ENCODE measurements around the gene GPC5.

Gene GPC5

GRCh38 chr13:91714855-91715254, 316.4 kb downstream of the GPC5 start:
- H2AFZ ChIP-seq (ENCODE audit: low read depth, low read length, severe bottlenecking) = no peak overlapping the region
- no peaks in the 10 kb centered on the region for H4K20me1 ChIP-seq (ENCODE audit: low read depth, low read length)
- no peak overlapping the region for H3K27ac ChIP-seq (ENCODE audit: low read depth, low read length)
- H3K27me3 ChIP-seq (ENCODE audit: low read length) = no peaks in the 10 kb centered on the region
- H3K79me2 ChIP-seq (ENCODE audit: insufficient read depth, low read length) = no peaks in the 10 kb centered on the region
- no peak overlapping the region for H3K4me2 ChIP-seq (ENCODE audit: low read depth, low read length, poor library complexity, severe bottlenecking)
- H3F3A ChIP-seq (ENCODE audit: insufficient read depth) = no peaks in the 10 kb centered on the region
- no peaks in the 10 kb centered on the region for H3K36me3 ChIP-seq (ENCODE audit: low read length)
- H3K4me3 ChIP-seq (ENCODE audit: insufficient read depth, low read length, poor library complexity, severe bottlenecking) = no peak overlapping the region
- H3K9me3 ChIP-seq (ENCODE audit: insufficient read depth, low read length) = no peaks in the 10 kb centered on the region
- no peak overlapping the region for H3K9ac ChIP-seq (ENCODE audit: low read length)
- TF ChIP-seq CTCF (IDR thresholded peaks at IDR 0.05; ENCODE audit: insufficient read depth, low read length, poor library complexity, severe bottlenecking) (no peak), EZH2phosphoT487 (conservative IDR thresholded peaks at IDR 0.05; ENCODE audit: low read length) (no peak)
- H3K9me2 ChIP-seq (replicated peaks; ENCODE audit: insufficient read depth, low read length) = no peaks in the 10 kb centered on the region

GRCh38 chr13:91716436-91717065, 318.1 kb downstream of the GPC5 start:
- H3K4me3 ChIP-seq (ENCODE audit: insufficient read depth, low read length, poor library complexity, severe bottlenecking) = no peak overlapping the region
- no peaks in the 10 kb centered on the region for H3K79me2 ChIP-seq (ENCODE audit: insufficient read depth, low read length)
- no peaks in the 10 kb centered on the region for H4K20me1 ChIP-seq (ENCODE audit: low read depth, low read length)
- no peak for TF ChIP-seq EZH2phosphoT487 (conservative IDR thresholded peaks at IDR 0.05; ENCODE audit: low read length)
- TF ChIP-seq CTCF (IDR thresholded peaks at IDR 0.05; ENCODE audit: insufficient read depth, low read length, poor library complexity, severe bottlenecking) = no peak
- no peak overlapping the region for H3K9ac ChIP-seq (ENCODE audit: low read length)
- H3K27ac ChIP-seq (ENCODE audit: low read depth, low read length) = no peak overlapping the region
- H3K36me3 ChIP-seq (ENCODE audit: low read length) = no peaks in the 10 kb centered on the region
- no peaks in the 10 kb centered on the region for H3K9me3 ChIP-seq (ENCODE audit: insufficient read depth, low read length)
- no peaks in the 10 kb centered on the region for H3K27me3 ChIP-seq (ENCODE audit: low read length)
- no peak overlapping the region for H3K4me2 ChIP-seq (ENCODE audit: low read depth, low read length, poor library complexity, severe bottlenecking)
- no peaks in the 10 kb centered on the region for H3F3A ChIP-seq (ENCODE audit: insufficient read depth)
- no peak overlapping the region for H2AFZ ChIP-seq (ENCODE audit: low read depth, low read length, severe bottlenecking)
- no peaks in the 10 kb centered on the region for H3K9me2 ChIP-seq (replicated peaks; ENCODE audit: insufficient read depth, low read length)

- Histone ChIP-seq H4K20me1 (ENCODE audit: low read depth, low read length) (no peaks in the 10 kb centered on the region), H3K9me3 (ENCODE audit: insufficient read depth, low read length) (no peaks in the 10 kb centered on the region), H3K27me3 (ENCODE audit: low read length) (no peaks in the 10 kb centered on the region), H3K36me3 (ENCODE audit: low read length) (no peaks in the 10 kb centered on the region), H3K4me3 (ENCODE audit: insufficient read depth, low read length, poor library complexity, severe bottlenecking) (no peak overlapping the region), H3K27ac (ENCODE audit: low read depth, low read length) (no peak overlapping the region), H3K9ac (ENCODE audit: low read length) (no peak overlapping the region), H3F3A (ENCODE audit: insufficient read depth) (no peaks in the 10 kb centered on the region), H3K9me2 (replicated peaks; ENCODE audit: insufficient read depth, low read length) (no peaks in the 10 kb centered on the region), H2AFZ (ENCODE audit: low read depth, low read length, severe bottlenecking) (no peak overlapping the region), H3K4me2 (ENCODE audit: low read depth, low read length, poor library complexity, severe bottlenecking) (no peak overlapping the region), H3K79me2 (ENCODE audit: insufficient read depth, low read length) (no peaks in the 10 kb centered on the region)
- TF ChIP-seq CTCF (IDR thresholded peaks at IDR 0.05; ENCODE audit: insufficient read depth, low read length, poor library complexity, severe bottlenecking) = no peak
- TF ChIP-seq EZH2phosphoT487 (conservative IDR thresholded peaks at IDR 0.05; ENCODE audit: low read length) = no peak
Observed at GRCh38 chr13:91719033-91719432, 320.6 kb downstream of the GPC5 start.

Measured in SU-DHL-6 (cell line).